PC-3 (cell line): Measurements from ENCODE around the gene MAGEB2.

Experiments used
- EZH2 ChIP-seq: fragments of 300-600 bp; sonication (generic); IDR thresholded peaks from one replicate; pipeline ENCODE4 v1.6.1; 2017; ENCODE audit warnings: antibody characterized with exemption, mild to moderate bottlenecking, low read length; ENCODE audit not compliant: unreplicated experiment
- EZH2phosphoT487 ChIP-seq: fragments of 300-600 bp; sonication (generic); IDR thresholded peaks from 2 replicates; pipeline ENCODE4 v1.6.1; 2018; ENCODE audit warnings: mild to moderate bottlenecking, antibody characterized with exemption, low read length, borderline replicate concordance
- TF ChIP-seq, protein P1 (sequence below): fragments of 300-600 bp; sonication (generic); conservative IDR thresholded peaks from 2 replicates; pipeline ENCODE4 v1.5.1; 2017; ENCODE audit warnings: antibody characterized with exemption, low read depth, mild to moderate bottlenecking, low read length

DNA sequence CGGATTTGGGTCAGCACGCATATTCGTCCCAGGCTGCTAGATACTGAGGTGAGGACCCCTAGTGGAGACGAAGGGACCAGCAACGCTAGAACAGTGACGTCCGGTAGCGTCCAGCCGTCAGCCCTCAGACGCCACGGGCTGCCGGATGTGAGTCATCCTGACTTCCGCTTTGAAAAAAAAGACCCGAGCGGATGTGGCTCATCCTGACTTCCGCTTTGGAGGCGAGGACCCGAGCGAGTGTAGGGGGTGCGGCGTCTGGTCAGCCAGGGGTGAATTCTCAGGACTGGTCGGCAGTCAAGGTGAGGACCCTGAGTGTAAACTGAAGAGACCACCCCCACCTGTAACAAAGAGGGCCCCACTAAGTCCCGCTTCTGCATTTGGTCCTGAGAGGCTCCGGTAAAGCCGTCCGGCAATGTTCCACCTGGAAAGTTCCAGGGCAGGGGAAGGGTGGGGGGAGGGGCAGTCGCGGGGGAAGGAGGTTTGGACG is at the start of gene MAGEB2:
- TF ChIP-seq EZH2phosphoT487 (no peak), EZH2 (no peak)
- TF ChIP-seq, protein P1, sequence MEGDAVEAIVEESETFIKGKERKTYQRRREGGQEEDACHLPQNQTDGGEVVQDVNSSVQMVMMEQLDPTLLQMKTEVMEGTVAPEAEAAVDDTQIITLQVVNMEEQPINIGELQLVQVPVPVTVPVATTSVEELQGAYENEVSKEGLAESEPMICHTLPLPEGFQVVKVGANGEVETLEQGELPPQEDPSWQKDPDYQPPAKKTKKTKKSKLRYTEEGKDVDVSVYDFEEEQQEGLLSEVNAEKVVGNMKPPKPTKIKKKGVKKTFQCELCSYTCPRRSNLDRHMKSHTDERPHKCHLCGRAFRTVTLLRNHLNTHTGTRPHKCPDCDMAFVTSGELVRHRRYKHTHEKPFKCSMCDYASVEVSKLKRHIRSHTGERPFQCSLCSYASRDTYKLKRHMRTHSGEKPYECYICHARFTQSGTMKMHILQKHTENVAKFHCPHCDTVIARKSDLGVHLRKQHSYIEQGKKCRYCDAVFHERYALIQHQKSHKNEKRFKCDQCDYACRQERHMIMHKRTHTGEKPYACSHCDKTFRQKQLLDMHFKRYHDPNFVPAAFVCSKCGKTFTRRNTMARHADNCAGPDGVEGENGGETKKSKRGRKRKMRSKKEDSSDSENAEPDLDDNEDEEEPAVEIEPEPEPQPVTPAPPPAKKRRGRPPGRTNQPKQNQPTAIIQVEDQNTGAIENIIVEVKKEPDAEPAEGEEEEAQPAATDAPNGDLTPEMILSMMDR, result no peak
